ENCODE results near the gene MAP3K8. TPM values are rescaled to one million over a fixed set of nuclear protein-coding genes. Genes with fewer than 3 reads are reported as not detected.

MAP3K8 gene
- total RNA-seq, 2 experiments from 2014 or later = 13.6 to 14.5 TPM

Other genes with a start within 250 kb of the MAP3K8 start
- 10 to 100 TPM; 32.5 to 34.7 TPM for gene MTPAP, start 84.9 kb upstream of the MAP3K8 start, total RNA-seq
- not detected for gene LYZL2, start 195.6 kb downstream of the MAP3K8 start, total RNA-seq

All from activated naive CD4-positive, alpha-beta T cell treated with anti-CD3 and anti-CD28 coated beads for 36 hours (primary cell).